GM12873 (cell line): Measurements from ENCODE around the gene POR.

Experiments
- CTCF ChIP-seq: IDR thresholded peaks from 2 replicates; pipeline ENCODE4 v1.5.1; 2012; ENCODE audit warnings: low read depth, mild to moderate bottlenecking, moderate library complexity, low read length, control low read depth; ENCODE audit not compliant: insufficient read depth; ENCODE audit errors: missing control alignments

POR gene

GRCh38 chr7:76009672-76010600 lies 95.0 kb downstream of the POR start:
- TF ChIP-seq CTCF, result no peak

GRCh38 chr7:76011442-76011861 lies 96.5 kb downstream of the POR start:
- no peak for TF ChIP-seq CTCF

- TF ChIP-seq CTCF, result no peak
These were observed 101.4 kb downstream of the POR start for GRCh38 chr7:76016191-76016947.

GRCh38 chr7:76020031-76020714 lies 105.2 kb downstream of the POR start:
- TF ChIP-seq CTCF, result peak; percentile 95

- TF ChIP-seq CTCF, result no peak
These were observed 107.2 kb downstream of the POR start for GRCh38 chr7:76022026-76022780.

- TF ChIP-seq CTCF, result no peak
These were observed 108.0 kb downstream of the POR start for GRCh38 chr7:76023002-76023401.
